Activated T-cell treated with anti-CD3 and anti-CD28 coated beads, Interleukin-2, amount 50 U/mL, for 4 hours (primary cell): ENCODE measurements around the gene ZACN. TPM values are rescaled to one million over a fixed set of nuclear protein-coding genes. Genes with fewer than 3 reads are reported as not detected.
"Not testable (repeated sequence)": the region's sequence is repeated elsewhere in the genome, so short reads cannot be mapped to it uniquely, and the experiment has no call there.

Experiments
- ATAC-seq, 2 donors: fragments of 200-7000 bp; cut with Tn5 transposase; one replicate each; pipeline ENCODE4 v1.10.0; 2021
- DNase-seq: peaks from one replicate; pipeline ENCODE4 v3.0.0-alpha.2; 2020
- H3K27me3 Mint-ChIP-seq: one replicate; pipeline ENCODE4 v1.8.0; 2021; ENCODE audit warnings: low read depth, mixed read lengths
- H3K36me3 Mint-ChIP-seq: one replicate; pipeline ENCODE4 v1.8.0; 2022; ENCODE audit warnings: mixed read lengths; ENCODE audit not compliant: insufficient read depth
- H3K4me1 Mint-ChIP-seq: one replicate; pipeline ENCODE4 v1.8.0; 2021; ENCODE audit warnings: low read depth, mixed read lengths
- H3K4me3 Mint-ChIP-seq: one replicate; pipeline ENCODE4 v1.8.0; 2021; ENCODE audit warnings: mild to moderate bottlenecking, moderate library complexity, mixed read lengths
- H3K9me3 Mint-ChIP-seq: one replicate; pipeline ENCODE4 v1.8.0; 2021; ENCODE audit warnings: mixed read lengths
- total RNA-seq, 3 donors: library from RNA; stranded (reverse); gene quantifications; one replicate each; pipeline ENCODE4 v1.2.1, GENCODE V29; 2021

The ZACN gene
- total RNA-seq, result 1 to 10 TPM; 4.9 to 9.7 (median 8.1) TPM

- ATAC-seq, result no peak
- H3K4me1 Mint-ChIP-seq, result peaks cover 44% of the 10 kb centered on the region
- no peak for DNase-seq
- H3K9me3 Mint-ChIP-seq, result no peaks in the 10 kb centered on the region
- peaks cover 4% of the 10 kb centered on the region for H3K36me3 Mint-ChIP-seq
- no peak within 1 kb of the TSS for H3K4me3 Mint-ChIP-seq
- peaks cover 37% of the 10 kb centered on the region for H3K27me3 Mint-ChIP-seq
Observed at GRCh38 chr17:76078860-76079534, at the start of gene ZACN. Gene ZACN (plus strand): TSS chr17:76079182. CDS start chr17:76079265, 83 bp downstream.

- Mint-ChIP-seq H3K4me1 (peaks cover 18% of the 10 kb centered on the region), H3K9me3 (no peaks in the 10 kb centered on the region), H3K4me3 (no peak overlapping the region), H3K27me3 (no peaks in the 10 kb centered on the region), H3K36me3 (peaks cover 3% of the 10 kb centered on the region)
- DNase-seq, result no peak
- no peak for ATAC-seq
Observed at GRCh38 chr17:76032073-76032779, 46.8 kb upstream of the ZACN start.

GRCh38 chr17:76032780-76033108 lies 46.2 kb upstream of the ZACN start:
- Mint-ChIP-seq H3K36me3 (peaks cover 3% of the 10 kb centered on the region), H3K9me3 (no peaks in the 10 kb centered on the region), H3K4me1 (peaks cover 18% of the 10 kb centered on the region), H3K4me3 (no peak overlapping the region), H3K27me3 (no peaks in the 10 kb centered on the region)
- DNase-seq (no peak), ATAC-seq (no peak)

- no peaks in the 10 kb centered on the region for H3K27me3 Mint-ChIP-seq
- no peaks in the 10 kb centered on the region for H3K9me3 Mint-ChIP-seq
- H3K4me3 Mint-ChIP-seq, result no peak overlapping the region
- ATAC-seq (no peak), DNase-seq (no peak)
- peaks cover 5% of the 10 kb centered on the region for H3K36me3 Mint-ChIP-seq
- peaks cover 18% of the 10 kb centered on the region for H3K4me1 Mint-ChIP-seq
Observed at GRCh38 chr17:76033139-76033538, 45.8 kb upstream of the ZACN start.

GRCh38 chr17:76034428-76035350 lies 44.3 kb upstream of the ZACN start:
- DNase-seq, result no peak
- Mint-ChIP-seq H3K9me3 (no peaks in the 10 kb centered on the region), H3K36me3 (peaks cover 16% of the 10 kb centered on the region), H3K27me3 (no peaks in the 10 kb centered on the region), H3K4me1 (peaks cover 8% of the 10 kb centered on the region), H3K4me3 (no peak overlapping the region)
- ATAC-seq, result no peak

- DNase-seq, result no peak
- Mint-ChIP-seq H3K27me3 (no peaks in the 10 kb centered on the region), H3K9me3 (no peaks in the 10 kb centered on the region), H3K4me3 (no peak overlapping the region), H3K36me3 (peaks cover 27% of the 10 kb centered on the region), H3K4me1 (peaks cover 4% of the 10 kb centered on the region)
- ATAC-seq, result no peak
Observed at GRCh38 chr17:76036497-76037261, 42.3 kb upstream of the ZACN start.

- Mint-ChIP-seq H3K4me1 (peaks cover 4% of the 10 kb centered on the region), H3K9me3 (no peaks in the 10 kb centered on the region), H3K4me3 (no peak overlapping the region), H3K36me3 (peaks cover 27% of the 10 kb centered on the region), H3K27me3 (no peaks in the 10 kb centered on the region)
- DNase-seq (no peak), ATAC-seq (no peak)
Observed at GRCh38 chr17:76038050-76038449, 40.9 kb upstream of the ZACN start.

- H3K36me3 Mint-ChIP-seq, result peaks cover 36% of the 10 kb centered on the region
- no peak overlapping the region for H3K4me3 Mint-ChIP-seq
- no peak for DNase-seq
Observed at GRCh38 chr17:76039121-76039520, 39.9 kb upstream of the ZACN start.

GRCh38 chr17:76040376-76040775 lies 38.6 kb upstream of the ZACN start:
- H3K9me3 Mint-ChIP-seq, result no peaks in the 10 kb centered on the region
- no peak for ATAC-seq
- H3K36me3 Mint-ChIP-seq, result peaks cover 47% of the 10 kb centered on the region
- peaks cover 2% of the 10 kb centered on the region for H3K4me1 Mint-ChIP-seq
- H3K4me3 Mint-ChIP-seq, result no peak overlapping the region
- H3K27me3 Mint-ChIP-seq, result no peaks in the 10 kb centered on the region
- no peak for DNase-seq

More at GRCh38 chr17:76039121-76039520, 39.9 kb upstream of the ZACN start:
- H3K4me1 Mint-ChIP-seq, result peaks cover 4% of the 10 kb centered on the region
- H3K27me3 Mint-ChIP-seq, result no peaks in the 10 kb centered on the region
- no peaks in the 10 kb centered on the region for H3K9me3 Mint-ChIP-seq
- ATAC-seq, result no peak

GRCh38 chr17:76042868-76043267 lies 36.1 kb upstream of the ZACN start:
- H3K9me3 Mint-ChIP-seq, ATAC-seq, H3K27me3 Mint-ChIP-seq, DNase-seq, H3K4me3 Mint-ChIP-seq, H3K4me1 Mint-ChIP-seq: not testable (repeated sequence)
- peaks cover 52% of the 10 kb centered on the region for H3K36me3 Mint-ChIP-seq

GRCh38 chr17:76044475-76045007 lies 34.4 kb upstream of the ZACN start:
- H3K4me3 Mint-ChIP-seq, H3K27me3 Mint-ChIP-seq, H3K9me3 Mint-ChIP-seq, ATAC-seq, DNase-seq: not testable (repeated sequence)
- peaks cover 53% of the 10 kb centered on the region for H3K36me3 Mint-ChIP-seq
- peaks cover 12% of the 10 kb centered on the region for H3K4me1 Mint-ChIP-seq

GRCh38 chr17:76046064-76046463 lies 32.9 kb upstream of the ZACN start:
- Mint-ChIP-seq H3K27me3 (no peaks in the 10 kb centered on the region), H3K4me1 (peaks cover 19% of the 10 kb centered on the region), H3K36me3 (peaks cover 57% of the 10 kb centered on the region), H3K4me3 (no peak overlapping the region), H3K9me3 (no peaks in the 10 kb centered on the region)
- DNase-seq (no peak), ATAC-seq (no peak)

GRCh38 chr17:76048025-76048605 lies 30.9 kb upstream of the ZACN start:
- Mint-ChIP-seq H3K4me1 (peaks cover 19% of the 10 kb centered on the region), H3K9me3 (no peaks in the 10 kb centered on the region), H3K36me3 (peaks cover 59% of the 10 kb centered on the region), H3K4me3 (no peak overlapping the region), H3K27me3 (no peaks in the 10 kb centered on the region)
- ATAC-seq (no peak), DNase-seq (no peak)
